Progenitor cell of endocrine pancreas (in vitro differentiated cells): ENCODE measurements around the gene PLXNA1. TPM values are rescaled to one million over a fixed set of nuclear protein-coding genes. Genes with fewer than 3 reads are reported as not detected.

Experiments used
- DNase-seq: peaks from one replicate; pipeline ENCODE4 v3.0.0; 2021; ENCODE audit warnings: low spot score; ENCODE audit not compliant: unreplicated experiment
- H3K27ac Mint-ChIP-seq: 2 replicates; pipeline ENCODE4 v1.8.0; 2021; ENCODE audit warnings: mild to moderate bottlenecking, moderate library complexity, mixed read lengths
- H3K27me3 Mint-ChIP-seq: 2 replicates; pipeline ENCODE4 v1.8.0; 2021; ENCODE audit warnings: mixed read lengths
- H3K36me3 Mint-ChIP-seq: 2 replicates; pipeline ENCODE4 v1.8.0; 2022; ENCODE audit warnings: mixed read lengths; ENCODE audit not compliant: insufficient read depth
- H3K4me1 Mint-ChIP-seq: 2 replicates; pipeline ENCODE4 v1.8.0; 2021; ENCODE audit warnings: low read depth, mixed read lengths
- H3K4me3 Mint-ChIP-seq: 2 replicates; pipeline ENCODE4 v1.8.0; 2021; ENCODE audit warnings: low read depth, mild to moderate bottlenecking, moderate library complexity, mixed read lengths
- H3K9me3 Mint-ChIP-seq: 2 replicates; pipeline ENCODE4 v1.8.0; 2021; ENCODE audit warnings: low read depth, mixed read lengths
- CTCF ChIP-seq: fragments of 200-600 bp; sonication (generic); IDR thresholded peaks from one replicate; pipeline ENCODE4 v1.5.0; 2021; ENCODE audit warnings: antibody characterized with exemption, mild to moderate bottlenecking; ENCODE audit not compliant: unreplicated experiment
- total RNA-seq: library from RNA; stranded (reverse); gene quantifications from 2 replicates; pipeline ENCODE4 v1.2.1, GENCODE V29; 2021

The PLXNA1 gene
- total RNA-seq, 1 donor from 2014 or later, result 104 TPM

GRCh38 chr3:127028781-127029657, 46.1 kb downstream of the PLXNA1 start:
- H3K4me3 Mint-ChIP-seq, result no peak overlapping the region
- TF ChIP-seq CTCF, result no peak
- no peak for DNase-seq
- no peak overlapping the region for H3K27ac Mint-ChIP-seq
- no peaks in the 10 kb centered on the region for H3K9me3 Mint-ChIP-seq
- H3K4me1 Mint-ChIP-seq, result no peaks in the 10 kb centered on the region
- H3K36me3 Mint-ChIP-seq, result peaks cover 7% of the 10 kb centered on the region
- no peaks in the 10 kb centered on the region for H3K27me3 Mint-ChIP-seq

- Mint-ChIP-seq H3K27me3 (no peaks in the 10 kb centered on the region), H3K27ac (no peak overlapping the region), H3K4me1 (no peaks in the 10 kb centered on the region), H3K36me3 (peaks cover 9% of the 10 kb centered on the region), H3K4me3 (no peak overlapping the region), H3K9me3 (no peaks in the 10 kb centered on the region)
- DNase-seq, result no peak
- TF ChIP-seq CTCF, result no peak
Observed at GRCh38 chr3:127029658-127030507, 47.0 kb downstream of the PLXNA1 start.

GRCh38 chr3:127030508-127031412, 47.8 kb downstream of the PLXNA1 start:
- H3K9me3 Mint-ChIP-seq, result no peaks in the 10 kb centered on the region
- DNase-seq, result no peak
- no peak for TF ChIP-seq CTCF
- H3K4me1 Mint-ChIP-seq, result no peaks in the 10 kb centered on the region
- no peak overlapping the region for H3K4me3 Mint-ChIP-seq
- peaks cover 10% of the 10 kb centered on the region for H3K36me3 Mint-ChIP-seq
- H3K27me3 Mint-ChIP-seq, result no peaks in the 10 kb centered on the region
- no peak overlapping the region for H3K27ac Mint-ChIP-seq

- Mint-ChIP-seq H3K36me3 (peaks cover 8% of the 10 kb centered on the region), H3K9me3 (no peaks in the 10 kb centered on the region), H3K4me3 (no peak overlapping the region), H3K4me1 (no peaks in the 10 kb centered on the region), H3K27me3 (no peaks in the 10 kb centered on the region), H3K27ac (no peak overlapping the region)
- TF ChIP-seq CTCF, result no peak
- DNase-seq, result no peak
Observed at GRCh38 chr3:127031413-127031810, 48.5 kb downstream of the PLXNA1 start.
